NCI-H128 (cell line): Measurements from ENCODE around the gene ZBED4.
"Not testable (repeated sequence)": the region's sequence is repeated elsewhere in the genome, so short reads cannot be mapped to it uniquely, and the experiment has no call there.

Experiments
- DNase-seq: peaks from one replicate; lab custom pipeline; 2025; ENCODE audit not compliant: unreplicated experiment; lab: John Stamatoyannopoulos, UW

ZBED4 gene

GRCh38 chr22:49852898-49853894 is at the start of gene ZBED4:
Gene ZBED4, plus strand, starts transcription at chr22:49853844. Its CDS starts 29,819 bp downstream, at chr22:49883663.
- peak; percentile 91 for DNase-seq

- no peak for DNase-seq
Observed at GRCh38 chr22:49807129-49807528, 46.5 kb upstream of the ZBED4 start.

- no peak for DNase-seq
Observed at GRCh38 chr22:49807780-49808708, 45.6 kb upstream of the ZBED4 start.

- no peak for DNase-seq
Observed at GRCh38 chr22:49810363-49811019, 43.2 kb upstream of the ZBED4 start.

GRCh38 chr22:49811020-49811791 is 42.4 kb upstream of the ZBED4 start:
- no peak for DNase-seq

GRCh38 chr22:49812838-49813237 is 40.8 kb upstream of the ZBED4 start:
- no peak for DNase-seq

- DNase-seq, result no peak
Observed at GRCh38 chr22:49814164-49814686, 39.4 kb upstream of the ZBED4 start.

- no peak for DNase-seq
Observed at GRCh38 chr22:49814856-49815255, 38.8 kb upstream of the ZBED4 start.

- no peak for DNase-seq
Observed at GRCh38 chr22:49815641-49816091, 38.0 kb upstream of the ZBED4 start.

GRCh38 chr22:49817359-49817758 is 36.3 kb upstream of the ZBED4 start:
- DNase-seq, result no peak

- DNase-seq, result no peak
Observed at GRCh38 chr22:49820984-49821383, 32.7 kb upstream of the ZBED4 start.

- not testable (repeated sequence) for DNase-seq
Observed at GRCh38 chr22:49821741-49822140, 31.9 kb upstream of the ZBED4 start.

GRCh38 chr22:49823289-49824045 is 30.2 kb upstream of the ZBED4 start:
- no peak for DNase-seq

GRCh38 chr22:49824185-49824925 is 29.3 kb upstream of the ZBED4 start:
- no peak for DNase-seq

GRCh38 chr22:49824936-49825335 is 28.7 kb upstream of the ZBED4 start:
- DNase-seq, result no peak

GRCh38 chr22:49825436-49825835 is 28.2 kb upstream of the ZBED4 start:
- DNase-seq, result no peak

- no peak for DNase-seq
Observed at GRCh38 chr22:49825944-49826602, 27.6 kb upstream of the ZBED4 start.
